Measurements from ENCODE around the gene DEPDC5. TPM values are rescaled to one million over a fixed set of nuclear protein-coding genes. Genes with fewer than 3 reads are reported as not detected.

The DEPDC5 gene
- polyA plus RNA-seq, 1 donor = 12.0 TPM

GRCh38 chr22:31919730-31920129 is 165.9 kb downstream of the DEPDC5 start:
- no peaks in the 10 kb centered on the region for H3K27me3 ChIP-seq (ENCODE audit: control insufficient read depth, insufficient read depth, low read length)

DNA sequence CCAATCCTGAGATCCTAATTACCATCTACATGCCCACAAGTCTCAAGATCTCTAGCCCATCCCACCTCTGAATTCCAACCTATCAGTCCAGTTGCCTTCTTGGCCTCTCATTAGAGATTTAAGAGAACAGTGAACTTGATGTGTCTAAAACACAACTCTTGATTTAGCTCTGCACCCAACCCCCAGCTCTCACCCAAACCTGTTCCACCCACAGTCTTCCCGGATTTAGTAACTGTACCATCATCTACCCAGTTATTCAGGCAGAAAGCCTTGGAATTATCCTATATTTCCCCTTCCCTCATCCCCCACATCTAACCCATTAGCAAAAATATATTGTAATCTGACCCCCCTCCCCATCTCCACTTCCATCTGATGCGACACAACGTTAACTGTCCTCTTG is 166.5 kb downstream of the DEPDC5 start:
- Histone ChIP-seq H3K4me1 (ENCODE audit: control insufficient read depth, insufficient read depth, low read length) (peaks cover 7% of the 10 kb centered on the region), H3K27me3 (ENCODE audit: control insufficient read depth, insufficient read depth, low read length) (no peaks in the 10 kb centered on the region), H3K27ac (ENCODE audit: low read length) (no peak overlapping the region), H3K4me3 (ENCODE audit: low read length) (no peak overlapping the region), H3K36me3 (ENCODE audit: control insufficient read depth, insufficient read depth, low read length) (no peaks in the 10 kb centered on the region), H3K9me3 (ENCODE audit: control insufficient read depth, low read depth, low read length) (no peaks in the 10 kb centered on the region)
- DNase-seq = no peak
- 100% methylated on average over 2 of the region's 3 CpGs for WGBS (ENCODE audit: insufficient coverage, low lambda C conversion rate)

More at GRCh38 chr22:31919730-31920129, 165.9 kb downstream of the DEPDC5 start:
- Histone ChIP-seq H3K36me3 (ENCODE audit: control insufficient read depth, insufficient read depth, low read length) (no peaks in the 10 kb centered on the region), H3K9me3 (ENCODE audit: control insufficient read depth, low read depth, low read length) (no peaks in the 10 kb centered on the region), H3K4me3 (ENCODE audit: low read length) (no peak overlapping the region), H3K4me1 (ENCODE audit: control insufficient read depth, insufficient read depth, low read length) (peaks cover 10% of the 10 kb centered on the region), H3K27ac (ENCODE audit: low read length) (no peak overlapping the region)
- no CpG with 5 or more reads among the region's 3 CpGs for WGBS (ENCODE audit: insufficient coverage, low lambda C conversion rate)
- DNase-seq = no peak

- WGBS (ENCODE audit: insufficient coverage, low lambda C conversion rate) = no CpG with 5 or more reads among the region's 3 CpGs
Observed at GRCh38 chr22:31921106-31921505, 167.3 kb downstream of the DEPDC5 start.

GRCh38 chr22:31922534-31922933 is 168.7 kb downstream of the DEPDC5 start:
- 76% methylated on average over 3 of the region's 6 CpGs for WGBS (ENCODE audit: insufficient coverage, low lambda C conversion rate)
- no peaks in the 10 kb centered on the region for H3K4me1 ChIP-seq (ENCODE audit: control insufficient read depth, insufficient read depth, low read length)
- no peak overlapping the region for H3K27ac ChIP-seq (ENCODE audit: low read length)
- no peaks in the 10 kb centered on the region for H3K27me3 ChIP-seq (ENCODE audit: control insufficient read depth, insufficient read depth, low read length)
- no peaks in the 10 kb centered on the region for H3K36me3 ChIP-seq (ENCODE audit: control insufficient read depth, insufficient read depth, low read length)
- no peak for DNase-seq
- H3K9me3 ChIP-seq (ENCODE audit: control insufficient read depth, low read depth, low read length) = no peaks in the 10 kb centered on the region
- H3K4me3 ChIP-seq (ENCODE audit: low read length) = no peak overlapping the region

More at GRCh38 chr22:31921106-31921505, 167.3 kb downstream of the DEPDC5 start:
- H3K36me3 ChIP-seq (ENCODE audit: control insufficient read depth, insufficient read depth, low read length) = no peaks in the 10 kb centered on the region
- H3K9me3 ChIP-seq (ENCODE audit: control insufficient read depth, low read depth, low read length) = no peaks in the 10 kb centered on the region
- H3K4me3 ChIP-seq (ENCODE audit: low read length) = no peak overlapping the region
- no peak overlapping the region for H3K27ac ChIP-seq (ENCODE audit: low read length)
- no peak for DNase-seq
- H3K4me1 ChIP-seq (ENCODE audit: control insufficient read depth, insufficient read depth, low read length) = no peaks in the 10 kb centered on the region
- no peaks in the 10 kb centered on the region for H3K27me3 ChIP-seq (ENCODE audit: control insufficient read depth, insufficient read depth, low read length)

DNA sequence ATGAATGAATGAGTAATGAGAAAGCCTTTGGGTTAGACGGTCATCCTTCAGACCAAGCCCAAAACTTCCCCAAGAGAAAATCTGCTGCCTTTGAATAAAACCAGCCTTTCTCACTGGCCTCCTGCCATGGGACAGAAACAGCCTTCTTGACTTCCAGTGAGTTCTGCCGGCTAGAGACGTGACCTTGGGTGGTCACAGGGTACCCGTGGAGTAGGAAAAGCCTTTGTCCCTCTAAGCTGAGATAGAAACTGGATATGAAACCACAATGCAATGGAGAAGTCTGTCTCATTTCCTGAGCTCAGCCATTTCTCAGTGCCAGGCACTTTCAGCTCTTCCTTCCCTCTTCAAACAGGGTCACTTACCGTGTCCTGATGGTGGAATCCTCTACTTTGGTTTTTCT is 169.3 kb downstream of the DEPDC5 start:
- DNase-seq = no peak
- Histone ChIP-seq H3K4me1 (ENCODE audit: control insufficient read depth, insufficient read depth, low read length) (no peaks in the 10 kb centered on the region), H3K4me3 (ENCODE audit: low read length) (no peak overlapping the region), H3K27me3 (ENCODE audit: control insufficient read depth, insufficient read depth, low read length) (no peaks in the 10 kb centered on the region), H3K36me3 (ENCODE audit: control insufficient read depth, insufficient read depth, low read length) (no peaks in the 10 kb centered on the region), H3K27ac (ENCODE audit: low read length) (no peak overlapping the region), H3K9me3 (ENCODE audit: control insufficient read depth, low read depth, low read length) (no peaks in the 10 kb centered on the region)
- no CpG with 5 or more reads among the region's 5 CpGs for WGBS (ENCODE audit: insufficient coverage, low lambda C conversion rate)

DNA sequence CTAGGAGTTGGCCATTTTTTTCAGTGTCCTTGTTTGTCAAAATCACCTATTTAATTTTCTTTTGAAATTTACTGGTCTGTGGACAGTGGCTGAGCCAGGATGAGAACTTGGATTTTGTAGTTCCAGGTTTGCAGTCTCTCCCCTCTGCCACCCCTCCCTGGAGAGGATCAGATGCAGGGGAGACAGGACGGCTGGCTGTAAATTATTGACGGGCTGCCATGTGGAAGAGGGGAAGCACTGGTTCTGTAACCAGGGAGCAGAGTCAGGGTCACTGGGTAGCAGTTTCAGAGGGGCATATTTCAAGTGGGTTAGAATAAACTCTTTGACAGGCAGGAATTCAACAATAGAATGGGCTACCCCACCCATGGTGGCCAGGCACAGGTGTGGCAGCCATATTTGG is 169.9 kb downstream of the DEPDC5 start:
- Histone ChIP-seq H3K4me3 (ENCODE audit: low read length) (no peak overlapping the region), H3K4me1 (ENCODE audit: control insufficient read depth, insufficient read depth, low read length) (no peaks in the 10 kb centered on the region), H3K27ac (ENCODE audit: low read length) (no peak overlapping the region), H3K9me3 (ENCODE audit: control insufficient read depth, low read depth, low read length) (no peaks in the 10 kb centered on the region), H3K27me3 (ENCODE audit: control insufficient read depth, insufficient read depth, low read length) (no peaks in the 10 kb centered on the region), H3K36me3 (ENCODE audit: control insufficient read depth, insufficient read depth, low read length) (no peaks in the 10 kb centered on the region)
- DNase-seq = no peak
- no CpG with 5 or more reads among the region's 2 CpGs for WGBS (ENCODE audit: insufficient coverage, low lambda C conversion rate)

- no peak for DNase-seq
- Histone ChIP-seq H3K36me3 (ENCODE audit: control insufficient read depth, insufficient read depth, low read length) (no peaks in the 10 kb centered on the region), H3K4me1 (ENCODE audit: control insufficient read depth, insufficient read depth, low read length) (peaks cover 3% of the 10 kb centered on the region), H3K4me3 (ENCODE audit: low read length) (no peak overlapping the region), H3K27ac (ENCODE audit: low read length) (no peak overlapping the region), H3K27me3 (ENCODE audit: control insufficient read depth, insufficient read depth, low read length) (no peaks in the 10 kb centered on the region), H3K9me3 (ENCODE audit: control insufficient read depth, low read depth, low read length) (no peaks in the 10 kb centered on the region)
- WGBS (ENCODE audit: insufficient coverage, low lambda C conversion rate) = 100% methylated on average over 1 of the region's 1 CpG
Observed at GRCh38 chr22:31925056-31925455, 171.2 kb downstream of the DEPDC5 start.

GRCh38 chr22:31926024-31926423 is 172.2 kb downstream of the DEPDC5 start:
- WGBS (ENCODE audit: insufficient coverage, low lambda C conversion rate) = no CpG with 5 or more reads among the region's 1 CpG
- DNase-seq = no peak
- no peaks in the 10 kb centered on the region for H3K36me3 ChIP-seq (ENCODE audit: control insufficient read depth, insufficient read depth, low read length)
- H3K9me3 ChIP-seq (ENCODE audit: control insufficient read depth, low read depth, low read length) = no peaks in the 10 kb centered on the region
- no peaks in the 10 kb centered on the region for H3K27me3 ChIP-seq (ENCODE audit: control insufficient read depth, insufficient read depth, low read length)
- H3K4me1 ChIP-seq (ENCODE audit: control insufficient read depth, insufficient read depth, low read length) = peaks cover 3% of the 10 kb centered on the region
- H3K27ac ChIP-seq (ENCODE audit: low read length) = no peak overlapping the region
- H3K4me3 ChIP-seq (ENCODE audit: low read length) = no peak overlapping the region

- Histone ChIP-seq H3K9me3 (ENCODE audit: control insufficient read depth, low read depth, low read length) (no peaks in the 10 kb centered on the region), H3K4me1 (ENCODE audit: control insufficient read depth, insufficient read depth, low read length) (peaks cover 3% of the 10 kb centered on the region)
- DNase-seq = no peak
Observed at GRCh38 chr22:31926969-31927368, 173.2 kb downstream of the DEPDC5 start.

DNA sequence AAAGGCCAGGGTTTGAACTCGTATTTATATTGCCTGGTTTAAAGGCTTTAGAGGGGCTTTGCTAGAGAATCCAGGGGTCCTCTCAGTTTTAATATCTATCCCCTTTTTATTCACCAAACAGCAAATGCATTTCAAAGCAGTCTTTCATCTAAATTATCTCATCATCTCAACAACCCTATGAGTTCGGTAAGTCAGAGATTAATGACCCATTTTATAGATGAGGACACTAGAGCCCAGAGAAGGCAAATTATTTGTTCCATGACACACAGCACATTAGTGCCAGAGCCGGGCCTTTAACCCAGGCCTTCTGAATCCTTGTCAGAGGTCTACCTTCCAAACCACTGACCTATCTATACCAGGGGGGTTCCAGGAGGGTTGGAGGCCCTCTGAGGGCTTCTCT is 173.7 kb downstream of the DEPDC5 start:
- no peak for DNase-seq
- Histone ChIP-seq H3K4me3 (ENCODE audit: low read length) (no peak overlapping the region), H3K4me1 (ENCODE audit: control insufficient read depth, insufficient read depth, low read length) (peaks cover 3% of the 10 kb centered on the region), H3K27me3 (ENCODE audit: control insufficient read depth, insufficient read depth, low read length) (no peaks in the 10 kb centered on the region), H3K27ac (ENCODE audit: low read length) (no peak overlapping the region), H3K36me3 (ENCODE audit: control insufficient read depth, insufficient read depth, low read length) (no peaks in the 10 kb centered on the region), H3K9me3 (ENCODE audit: control insufficient read depth, low read depth, low read length) (no peaks in the 10 kb centered on the region)
- WGBS (ENCODE audit: insufficient coverage, low lambda C conversion rate) = no CpG with 5 or more reads among the region's 3 CpGs

More at GRCh38 chr22:31926969-31927368, 173.2 kb downstream of the DEPDC5 start:
- Histone ChIP-seq H3K4me3 (ENCODE audit: low read length) (no peak overlapping the region), H3K36me3 (ENCODE audit: control insufficient read depth, insufficient read depth, low read length) (no peaks in the 10 kb centered on the region), H3K27ac (ENCODE audit: low read length) (no peak overlapping the region), H3K27me3 (ENCODE audit: control insufficient read depth, insufficient read depth, low read length) (no peaks in the 10 kb centered on the region)

DNA sequence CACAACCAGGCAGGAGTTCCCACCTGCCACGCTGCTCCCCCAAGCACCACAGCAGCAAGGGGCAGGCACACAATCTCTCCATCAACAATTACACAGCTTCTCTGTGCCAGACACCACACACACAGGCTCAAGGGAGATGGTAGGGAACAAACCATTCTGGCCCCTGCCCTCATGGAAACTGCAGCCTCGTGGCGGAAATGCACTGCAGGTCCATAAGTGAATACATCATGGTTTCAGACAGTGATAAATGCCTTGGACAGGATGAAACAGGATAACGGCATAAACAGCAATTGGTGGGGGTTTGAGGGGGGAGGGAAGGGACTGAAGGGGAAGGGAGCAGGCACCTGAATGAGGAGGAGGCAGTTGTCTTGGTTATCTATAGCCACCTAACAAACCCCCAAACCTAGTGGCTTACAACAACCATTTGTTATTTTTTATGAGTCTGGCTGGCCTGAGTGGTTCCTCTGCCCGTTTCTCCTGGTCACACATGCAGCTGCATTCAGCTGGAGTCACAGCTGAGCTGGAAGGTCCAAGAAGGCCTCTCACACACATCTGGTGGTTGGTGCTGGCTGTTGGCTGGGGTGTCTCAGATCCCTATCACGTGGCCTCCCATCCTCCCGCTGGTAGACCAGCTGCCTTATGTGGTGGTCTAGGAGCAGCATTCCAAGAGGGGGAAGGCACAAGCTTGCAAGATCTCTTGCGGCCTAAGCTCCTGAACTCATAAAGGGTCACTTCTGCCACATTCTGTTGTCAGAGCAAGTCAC is 175.5 kb downstream of the DEPDC5 start:
- Histone ChIP-seq H3K27ac (ENCODE audit: low read length) (no peak overlapping the region), H3K27me3 (ENCODE audit: control insufficient read depth, insufficient read depth, low read length) (no peaks in the 10 kb centered on the region), H3K9me3 (ENCODE audit: control insufficient read depth, low read depth, low read length) (no peaks in the 10 kb centered on the region), H3K4me3 (ENCODE audit: low read length) (no peak overlapping the region), H3K4me1 (ENCODE audit: control insufficient read depth, insufficient read depth, low read length) (peaks cover 3% of the 10 kb centered on the region), H3K36me3 (ENCODE audit: control insufficient read depth, insufficient read depth, low read length) (no peaks in the 10 kb centered on the region)
- no CpG with 5 or more reads among the region's 8 CpGs for WGBS (ENCODE audit: insufficient coverage, low lambda C conversion rate)
- DNase-seq = peak; percentile 40 to 68
